ENCODE results near the gene VGLL3. TPM values are rescaled to one million over a fixed set of nuclear protein-coding genes. Genes with fewer than 3 reads are reported as not detected.

VGLL3 gene
- total and polyA plus RNA-seq, 9 donors = 12.5 to 35.4 (median 23.0) TPM

DNA sequence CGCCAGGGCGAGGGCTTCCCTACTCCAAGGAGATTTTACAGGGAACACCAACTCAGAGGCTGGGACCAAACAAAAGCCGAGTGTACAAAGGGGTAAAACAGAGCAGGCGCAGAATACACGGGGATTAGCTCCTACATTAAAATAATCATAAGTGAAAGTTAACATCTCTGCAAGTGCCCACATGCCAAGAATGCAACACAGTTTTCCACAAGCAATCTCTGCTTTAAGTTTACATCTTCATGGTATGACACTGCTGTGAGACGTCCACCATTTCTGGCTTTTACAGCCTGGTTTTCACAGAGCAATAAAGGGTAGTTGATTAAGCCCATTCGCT lies 500 bp upstream of the VGLL3 start:
- Histone ChIP-seq H3K27ac (ENCODE audit: low read length) (peak overlapping the region; percentile 93), H3K4me3 (ENCODE audit: low read length) (peak overlapping the region; percentile 91), H3K9me3 (replicated peaks; ENCODE audit: control insufficient read depth, low read depth, low read length) (no peaks in the 10 kb centered on the region), H3K27me3 (ENCODE audit: control insufficient read depth, insufficient read depth, low read length) (peaks cover 7% of the 10 kb centered on the region), H3K36me3 (ENCODE audit: control insufficient read depth, insufficient read depth, low read length) (no peaks in the 10 kb centered on the region), H3K4me1 (ENCODE audit: control insufficient read depth, insufficient read depth, low read length) (peaks cover 2% of the 10 kb centered on the region)
- 0% methylated on average over 2 of the region's 7 CpGs for WGBS (ENCODE audit: insufficient coverage)
- no peak for DNase-seq

DNA sequence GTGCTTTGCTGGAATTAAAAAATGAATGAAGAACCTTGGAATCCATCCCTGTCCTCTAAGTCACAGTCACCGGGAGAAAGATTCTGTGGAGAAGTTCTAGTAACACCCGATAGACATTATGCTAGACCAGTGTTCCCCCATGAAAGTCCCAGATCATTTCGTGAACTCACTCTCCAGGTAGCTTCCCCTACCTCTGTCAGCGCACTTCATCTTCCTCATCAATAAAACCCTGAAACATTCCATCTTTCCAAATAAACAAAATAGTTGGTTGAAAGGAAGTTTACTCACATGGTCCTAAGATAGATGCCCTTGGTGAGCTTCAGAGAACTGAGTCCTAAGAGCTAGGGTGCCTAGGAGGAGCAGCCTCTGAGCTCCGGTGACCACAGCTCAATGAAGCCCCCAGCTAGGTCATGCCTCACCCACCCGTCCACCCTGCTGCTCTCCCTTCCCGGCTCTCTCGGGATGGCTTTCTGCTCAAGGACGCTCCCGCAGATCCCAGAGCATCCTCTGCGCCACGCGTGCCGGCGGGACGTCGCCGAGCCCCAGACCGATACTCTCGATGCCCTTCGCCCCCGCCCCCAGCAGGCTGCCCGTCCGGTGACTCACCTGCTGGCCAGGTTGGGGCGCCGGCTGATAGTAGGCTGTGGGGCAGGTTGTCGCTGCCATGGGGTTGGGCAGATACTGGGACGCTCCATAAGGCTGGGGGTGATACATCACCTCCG lies 776 bp downstream of the VGLL3 start:
- no peaks in the 10 kb centered on the region for H3K9me3 ChIP-seq (replicated peaks; ENCODE audit: control insufficient read depth, low read depth, low read length)
- H3K36me3 ChIP-seq (ENCODE audit: control insufficient read depth, insufficient read depth, low read length) = no peaks in the 10 kb centered on the region
- H3K27me3 ChIP-seq (ENCODE audit: control insufficient read depth, insufficient read depth, low read length) = peaks cover 7% of the 10 kb centered on the region
- H3K27ac ChIP-seq (ENCODE audit: low read length) = peak overlapping the region; percentile 92
- peak; percentile 42 for DNase-seq
- peaks cover 2% of the 10 kb centered on the region for H3K4me1 ChIP-seq (ENCODE audit: control insufficient read depth, insufficient read depth, low read length)
- 1% methylated on average over 21 of the region's 29 CpGs for WGBS (ENCODE audit: insufficient coverage)
- H3K4me3 ChIP-seq (ENCODE audit: low read length) = peak overlapping the region; percentile 91

DNA sequence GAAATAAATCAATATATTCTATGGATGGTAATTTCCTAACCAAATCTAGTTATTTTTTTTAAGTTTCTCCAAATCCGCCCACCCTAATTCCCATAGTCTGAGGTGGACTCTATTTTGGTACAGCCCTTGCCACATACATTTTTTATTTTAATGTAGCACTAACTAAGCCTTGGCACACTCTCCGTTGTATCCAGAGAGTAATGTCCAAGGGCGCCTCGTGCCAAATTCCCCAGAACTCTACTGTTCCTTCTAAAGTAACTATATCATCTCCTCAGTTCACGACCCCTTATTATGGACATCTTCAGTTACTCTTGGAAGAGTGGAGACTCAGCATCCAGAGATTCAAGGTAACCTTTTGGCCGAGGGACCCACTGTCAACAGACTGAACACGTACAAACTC lies 1.3 kb downstream of the VGLL3 start:
- DNase-seq = peak; percentile 63
- peaks cover 2% of the 10 kb centered on the region for H3K4me1 ChIP-seq (ENCODE audit: control insufficient read depth, insufficient read depth, low read length)
- WGBS (ENCODE audit: insufficient coverage) = 36% methylated on average over 3 of the region's 7 CpGs
- peak overlapping the region; percentile 91 for H3K4me3 ChIP-seq (ENCODE audit: low read length)
- H3K9me3 ChIP-seq (replicated peaks; ENCODE audit: control insufficient read depth, low read depth, low read length) = no peaks in the 10 kb centered on the region
- no peaks in the 10 kb centered on the region for H3K36me3 ChIP-seq (ENCODE audit: control insufficient read depth, insufficient read depth, low read length)
- peak overlapping the region; percentile 92 for H3K27ac ChIP-seq (ENCODE audit: low read length)
- peaks cover 7% of the 10 kb centered on the region for H3K27me3 ChIP-seq (ENCODE audit: control insufficient read depth, insufficient read depth, low read length)

DNA sequence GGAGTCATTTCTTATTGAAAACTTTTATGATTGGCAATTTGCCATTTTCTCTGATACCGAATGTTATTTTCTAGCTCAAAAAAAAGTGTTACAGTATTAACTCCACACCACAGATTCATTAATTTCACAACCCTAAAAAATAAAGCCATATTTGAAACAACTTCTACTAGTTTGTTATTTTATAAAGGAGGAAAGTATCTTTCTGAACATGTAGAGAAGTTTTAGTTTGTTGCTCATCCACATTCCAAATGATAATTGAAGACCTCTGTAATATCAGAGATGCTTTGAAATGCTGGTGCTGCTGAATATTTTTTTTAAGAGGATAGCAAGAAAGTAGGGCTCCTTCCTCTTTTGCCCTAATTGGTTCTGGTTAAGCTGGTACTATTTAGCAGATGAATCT lies 1.9 kb downstream of the VGLL3 start:
- no peak for DNase-seq
- Histone ChIP-seq H3K27ac (ENCODE audit: low read length) (peak overlapping the region; percentile 92), H3K9me3 (replicated peaks; ENCODE audit: control insufficient read depth, low read depth, low read length) (no peaks in the 10 kb centered on the region), H3K36me3 (ENCODE audit: control insufficient read depth, insufficient read depth, low read length) (no peaks in the 10 kb centered on the region), H3K4me3 (ENCODE audit: low read length) (peak overlapping the region; percentile 91), H3K4me1 (ENCODE audit: control insufficient read depth, insufficient read depth, low read length) (peaks cover 2% of the 10 kb centered on the region), H3K27me3 (ENCODE audit: control insufficient read depth, insufficient read depth, low read length) (peaks cover 7% of the 10 kb centered on the region)
- WGBS (ENCODE audit: insufficient coverage) = no CpG with 5 or more reads among the region's 1 CpG

DNA sequence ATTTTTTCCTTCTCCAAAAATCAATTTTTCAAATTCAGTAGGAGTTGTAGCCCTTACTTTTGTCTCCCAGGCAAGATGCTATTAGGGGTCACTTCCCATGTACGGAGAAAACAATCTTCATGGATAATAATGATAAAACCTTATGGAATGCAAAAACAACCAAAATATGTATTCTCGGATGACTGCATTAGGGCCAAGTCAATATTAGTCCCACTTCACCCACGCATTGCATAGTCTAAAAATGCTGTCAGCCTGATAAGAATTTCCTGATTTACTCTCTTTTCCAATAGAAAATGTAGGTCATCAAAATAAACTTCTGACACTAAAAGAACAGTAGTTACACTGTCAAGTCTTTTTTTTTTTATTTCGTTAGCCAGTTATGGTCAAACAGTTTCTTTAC lies 2.7 kb downstream of the VGLL3 start:
- Histone ChIP-seq H3K27ac (ENCODE audit: low read length) (peak overlapping the region; percentile 92), H3K4me3 (ENCODE audit: low read length) (peak overlapping the region; percentile 2), H3K9me3 (replicated peaks; ENCODE audit: control insufficient read depth, low read depth, low read length) (no peaks in the 10 kb centered on the region), H3K36me3 (ENCODE audit: control insufficient read depth, insufficient read depth, low read length) (no peaks in the 10 kb centered on the region), H3K4me1 (ENCODE audit: control insufficient read depth, insufficient read depth, low read length) (peaks cover 5% of the 10 kb centered on the region), H3K27me3 (ENCODE audit: control insufficient read depth, insufficient read depth, low read length) (peaks cover 7% of the 10 kb centered on the region)
- peak; percentile 78 for DNase-seq
- no CpG with 5 or more reads among the region's 4 CpGs for WGBS (ENCODE audit: insufficient coverage)

DNA sequence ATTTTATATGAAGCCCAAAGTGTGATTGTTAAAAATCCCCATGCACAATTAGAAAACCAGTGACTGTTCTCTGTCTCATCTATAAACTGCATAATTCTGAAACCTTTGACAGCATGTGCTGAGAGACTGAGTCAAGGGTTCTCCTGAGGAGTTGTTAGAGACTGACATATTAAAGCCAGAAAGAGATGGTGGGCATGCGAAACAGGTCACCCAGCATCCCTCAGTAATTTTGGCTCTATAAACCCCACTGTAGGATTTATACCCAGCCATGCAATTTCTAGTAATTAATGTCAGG lies 3.6 kb downstream of the VGLL3 start:
- peak overlapping the region; percentile 92 for H3K27ac ChIP-seq (ENCODE audit: low read length)
- peak overlapping the region; percentile 4 for H3K4me3 ChIP-seq (ENCODE audit: low read length)
- peaks cover 9% of the 10 kb centered on the region for H3K4me1 ChIP-seq (ENCODE audit: control insufficient read depth, insufficient read depth, low read length)
- WGBS (ENCODE audit: insufficient coverage) = no CpG with 5 or more reads among the region's 1 CpG
- H3K27me3 ChIP-seq (ENCODE audit: control insufficient read depth, insufficient read depth, low read length) = peaks cover 7% of the 10 kb centered on the region
- H3K9me3 ChIP-seq (replicated peaks; ENCODE audit: control insufficient read depth, low read depth, low read length) = no peaks in the 10 kb centered on the region
- no peak for DNase-seq
- no peaks in the 10 kb centered on the region for H3K36me3 ChIP-seq (ENCODE audit: control insufficient read depth, insufficient read depth, low read length)

DNA sequence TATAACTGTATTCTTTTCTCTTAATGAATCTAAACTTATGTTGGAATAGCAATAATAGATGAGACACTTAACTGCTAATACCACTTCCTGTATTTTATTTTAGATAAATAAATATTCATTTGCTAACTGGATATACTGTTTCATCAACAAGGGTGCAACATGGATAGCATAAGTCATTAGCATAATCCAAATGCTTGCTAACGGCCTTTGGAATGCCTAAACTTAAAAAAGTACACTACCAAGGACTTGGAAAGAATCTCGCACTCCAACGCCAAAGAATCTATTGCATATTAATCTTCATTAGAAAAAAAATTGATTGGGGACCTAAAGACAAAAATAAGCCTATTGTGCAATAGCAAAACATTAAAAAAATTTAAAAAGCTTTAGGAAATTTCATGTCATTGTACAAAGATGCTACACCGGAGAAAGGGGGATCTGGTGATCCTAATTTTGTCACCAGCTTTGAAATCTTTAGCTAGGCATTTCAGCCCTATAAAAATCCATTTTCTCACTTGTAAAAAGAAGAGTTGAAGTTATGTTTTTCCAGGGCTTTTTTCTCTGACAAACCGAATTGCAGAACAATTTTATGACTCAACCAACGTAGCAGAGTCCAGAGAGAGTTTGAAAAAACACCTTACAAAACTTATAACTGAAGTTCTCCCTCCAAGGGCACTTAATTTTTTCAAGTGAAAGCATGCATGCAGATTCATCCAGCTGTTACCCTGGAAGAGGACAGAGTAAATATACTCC lies 4.1 kb downstream of the VGLL3 start:
- peaks cover 7% of the 10 kb centered on the region for H3K27me3 ChIP-seq (ENCODE audit: control insufficient read depth, insufficient read depth, low read length)

DNA sequence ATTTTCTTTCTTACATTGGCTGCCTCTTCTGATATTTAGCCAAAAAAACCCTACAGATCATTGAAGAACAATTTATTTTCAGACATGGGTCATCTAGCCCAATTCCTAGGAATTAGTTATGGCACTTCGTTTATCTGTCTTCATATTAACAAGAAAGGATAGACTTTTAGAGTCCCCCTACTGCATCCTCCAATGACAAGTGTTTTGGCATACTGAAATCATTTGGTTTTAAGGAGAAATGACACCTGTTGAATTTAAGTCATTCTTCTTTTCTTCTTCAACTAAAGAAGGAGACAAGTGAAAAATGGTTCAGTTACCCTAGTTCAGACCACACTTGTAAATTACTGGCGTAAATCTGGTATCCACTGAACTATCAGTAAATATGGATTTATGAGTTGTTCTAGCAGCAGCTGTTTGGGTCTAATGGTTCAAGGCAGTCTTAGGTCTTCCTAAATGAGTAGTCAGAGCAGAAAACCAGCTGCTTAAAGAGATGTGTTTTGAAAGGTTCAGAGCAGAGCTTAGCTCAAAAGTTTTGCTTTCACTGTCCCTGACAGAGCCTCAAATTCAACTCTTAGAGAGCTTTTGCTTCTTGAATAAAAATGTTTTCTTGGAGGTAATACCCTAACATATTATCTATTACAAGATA lies 5.6 kb downstream of the VGLL3 start:
- Histone ChIP-seq H3K36me3 (ENCODE audit: control insufficient read depth, insufficient read depth, low read length) (no peaks in the 10 kb centered on the region), H3K27ac (ENCODE audit: low read length) (peak overlapping the region; percentile 67), H3K9me3 (replicated peaks; ENCODE audit: control insufficient read depth, low read depth, low read length) (no peaks in the 10 kb centered on the region), H3K27me3 (ENCODE audit: control insufficient read depth, insufficient read depth, low read length) (peaks cover 5% of the 10 kb centered on the region), H3K4me3 (ENCODE audit: low read length) (no peak overlapping the region), H3K4me1 (ENCODE audit: control insufficient read depth, insufficient read depth, low read length) (peaks cover 9% of the 10 kb centered on the region)
- peak; percentile 47 for DNase-seq
- WGBS (ENCODE audit: insufficient coverage) = no CpG with 5 or more reads among the region's 2 CpGs

More for the DNA sequence above, 4.1 kb downstream of the VGLL3 start:
- H3K9me3 ChIP-seq (replicated peaks; ENCODE audit: control insufficient read depth, low read depth, low read length) = no peaks in the 10 kb centered on the region
- no CpG with 5 or more reads among the region's 6 CpGs for WGBS (ENCODE audit: insufficient coverage)
- DNase-seq = peak; percentile 47
- H3K27ac ChIP-seq (ENCODE audit: low read length) = peak overlapping the region; percentile 92
- H3K4me1 ChIP-seq (ENCODE audit: control insufficient read depth, insufficient read depth, low read length) = peaks cover 9% of the 10 kb centered on the region
- H3K4me3 ChIP-seq (ENCODE audit: low read length) = peak overlapping the region; percentile 4
- H3K36me3 ChIP-seq (ENCODE audit: control insufficient read depth, insufficient read depth, low read length) = no peaks in the 10 kb centered on the region

DNA sequence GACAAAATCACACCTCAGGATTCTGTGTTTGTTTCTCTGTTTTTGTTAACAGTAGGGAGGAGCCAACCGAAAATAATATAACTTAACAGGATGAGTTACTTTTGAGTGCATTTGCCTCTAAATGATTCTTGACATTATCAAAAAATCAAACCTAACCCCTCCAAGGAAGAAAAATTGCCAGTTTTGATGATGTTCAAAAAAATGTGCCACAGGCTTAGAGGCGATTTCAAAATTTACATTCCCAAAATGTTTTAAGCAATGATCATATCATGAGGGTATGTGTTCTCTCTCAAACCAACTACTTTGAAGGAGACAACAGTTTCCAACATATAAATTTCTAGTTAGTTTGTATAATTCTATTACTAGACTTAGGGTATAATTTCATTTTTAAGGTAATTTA lies 6.7 kb downstream of the VGLL3 start:
- WGBS (ENCODE audit: insufficient coverage) = no CpG with 5 or more reads among the region's 2 CpGs
- Histone ChIP-seq H3K36me3 (ENCODE audit: control insufficient read depth, insufficient read depth, low read length) (no peaks in the 10 kb centered on the region), H3K27ac (ENCODE audit: low read length) (peak overlapping the region; percentile 16)

DNA sequence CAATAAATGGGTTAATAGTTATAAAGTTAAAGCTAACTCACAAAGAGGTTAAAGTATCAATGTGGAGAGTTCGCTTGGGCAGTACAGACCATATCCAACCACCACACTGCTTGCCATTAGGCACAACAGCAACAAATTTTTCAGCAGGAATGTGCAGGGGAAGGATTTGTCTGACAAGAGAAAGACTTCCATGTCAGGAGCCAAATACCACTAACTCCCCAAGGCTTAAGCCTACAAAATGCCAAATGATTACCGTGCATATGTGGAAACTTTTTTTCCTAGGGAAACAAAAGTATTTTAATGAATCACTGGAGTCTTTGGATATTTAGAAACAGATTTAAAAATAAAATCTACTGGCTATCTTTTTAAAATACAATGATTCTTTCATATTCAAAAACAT lies 8.1 kb downstream of the VGLL3 start:
- peaks cover 6% of the 10 kb centered on the region for H3K36me3 ChIP-seq (ENCODE audit: control insufficient read depth, insufficient read depth, low read length)
- no peaks in the 10 kb centered on the region for H3K9me3 ChIP-seq (replicated peaks; ENCODE audit: control insufficient read depth, low read depth, low read length)
- no peak overlapping the region for H3K4me3 ChIP-seq (ENCODE audit: low read length)
- peak overlapping the region; percentile 77 for H3K27ac ChIP-seq (ENCODE audit: low read length)
- H3K4me1 ChIP-seq (ENCODE audit: control insufficient read depth, insufficient read depth, low read length) = peaks cover 16% of the 10 kb centered on the region
- H3K27me3 ChIP-seq (ENCODE audit: control insufficient read depth, insufficient read depth, low read length) = no peaks in the 10 kb centered on the region
- WGBS (ENCODE audit: insufficient coverage) = no CpG with 5 or more reads among the region's 2 CpGs
- DNase-seq = peak; percentile 93

More for the DNA sequence above, 6.7 kb downstream of the VGLL3 start:
- no peaks in the 10 kb centered on the region for H3K9me3 ChIP-seq (replicated peaks; ENCODE audit: control insufficient read depth, low read depth, low read length)
- peaks cover 9% of the 10 kb centered on the region for H3K4me1 ChIP-seq (ENCODE audit: control insufficient read depth, insufficient read depth, low read length)
- DNase-seq = no peak
- no peaks in the 10 kb centered on the region for H3K27me3 ChIP-seq (ENCODE audit: control insufficient read depth, insufficient read depth, low read length)
- H3K4me3 ChIP-seq (ENCODE audit: low read length) = no peak overlapping the region
